HEK293 (cell line): ENCODE data around the gene REM2.
A peak's percentile ranks its signal among the peaks of the same experiment; 100 is the strongest.

Experiments
- CTCF ChIA-PET: fragments of 350-600 bp; formaldehyde crosslinking; extraction: SDS; loops from one replicate; lab custom pipeline; 2021; ENCODE audit warnings: antibody characterized with exemption; lab: Yijun Ruan, JAX
- POLR2A ChIA-PET: fragments of 300-600 bp; formaldehyde crosslinking; extraction: SDS; loops from one replicate; lab custom pipeline; 2020; ENCODE audit warnings: antibody characterized with exemption, inconsistent platforms; lab: Yijun Ruan, JAX
- H3K27ac ChIP-seq: fragments of 200-500 bp; sonication (Bioruptor generic); 2 replicates; pipeline ENCODE4 v1.5.1; 2014; ENCODE audit warnings: low read depth, low read length, control low read depth, inconsistent platforms; ENCODE audit errors: extremely low read depth
- H3K36me3 ChIP-seq, 2 experiments: fragments of 200-500 bp in 1 of 2; sonication (Bioruptor generic) in 1 of 2; 1 replicate in 1 of 2; 2 replicates in 1 of 2; pipeline ENCODE4 v1.5.1; 2014 to 2017; ENCODE audit warnings: inconsistent platforms in 2 of 2, low read length in 2 of 2; ENCODE audit not compliant: control insufficient read depth in 2 of 2, insufficient read depth in 1 of 2
- H3K4me1 ChIP-seq: fragments of 200-500 bp; sonication (Bioruptor generic); 2 replicates; pipeline ENCODE4 v1.5.1; 2014; ENCODE audit warnings: mild to moderate bottlenecking, low read length, inconsistent platforms; ENCODE audit not compliant: control insufficient read depth, insufficient read depth
- H3K4me3 ChIP-seq: 2 replicates; pipeline ENCODE4 v1.5.1; 2011; ENCODE audit warnings: low read depth, mild to moderate bottlenecking, control low read depth, low read length, moderate library complexity
- H3K9me3 ChIP-seq: fragments of 200-500 bp; sonication (Bioruptor generic); 2 replicates; pipeline ENCODE4 v1.5.1; 2014; ENCODE audit warnings: low read depth, low read length, inconsistent platforms; ENCODE audit not compliant: control insufficient read depth, insufficient read depth
- BCL11A ChIP-seq: fragments of 450-650 bp; formaldehyde crosslinking; IDR thresholded peaks from 2 replicates; pipeline ENCODE4 v1.5.1; 2016; ENCODE audit warnings: low read depth, missing biosample characterization, missing genetic modification characterization
- EGR2 ChIP-seq: fragments of 450-650 bp; formaldehyde crosslinking; IDR thresholded peaks from 2 replicates; pipeline ENCODE4 v1.5.1; 2016; ENCODE audit warnings: low read depth, missing biosample characterization, missing genetic modification characterization
- GLI4 ChIP-seq: fragments of 450-650 bp; formaldehyde crosslinking; IDR thresholded peaks from 2 replicates; pipeline ENCODE4 v1.5.1; 2016; ENCODE audit warnings: missing biosample characterization, missing genetic modification characterization
- GLIS2 ChIP-seq: fragments of 450-650 bp; formaldehyde crosslinking; IDR thresholded peaks from 2 replicates; pipeline ENCODE4 v1.5.1; 2016; ENCODE audit warnings: missing biosample characterization, missing genetic modification characterization
- KLF1 ChIP-seq: fragments of 450-650 bp; formaldehyde crosslinking; IDR thresholded peaks from 2 replicates; pipeline ENCODE4 v1.5.1; 2016; ENCODE audit warnings: missing biosample characterization, missing genetic modification characterization
- KLF16 ChIP-seq: fragments of 450-650 bp; formaldehyde crosslinking; IDR thresholded peaks from 2 replicates; pipeline ENCODE4 v1.5.1; 2017; ENCODE audit warnings: missing biosample characterization, missing genetic modification characterization
- OSR2 ChIP-seq: fragments of 450-650 bp; formaldehyde crosslinking; IDR thresholded peaks from 2 replicates; pipeline ENCODE4 v1.5.1; 2016; ENCODE audit warnings: missing biosample characterization, missing genetic modification characterization
- RBAK ChIP-seq: fragments of 450-650 bp; formaldehyde crosslinking; IDR thresholded peaks from 2 replicates; pipeline ENCODE4 v1.5.1; 2016; ENCODE audit warnings: missing biosample characterization, missing genetic modification characterization
- YY2 ChIP-seq: fragments of 450-650 bp; formaldehyde crosslinking; IDR thresholded peaks from 2 replicates; pipeline ENCODE4 v1.5.1; 2016; ENCODE audit warnings: missing biosample characterization, missing genetic modification characterization
- ZBTB20 ChIP-seq: fragments of 450-650 bp; formaldehyde crosslinking; IDR thresholded peaks from 2 replicates; pipeline ENCODE4 v1.5.1; 2016; ENCODE audit warnings: missing biosample characterization, missing genetic modification characterization
- ZEB2 ChIP-seq: fragments of 450-650 bp; formaldehyde crosslinking; IDR thresholded peaks from 2 replicates; pipeline ENCODE4 v1.5.1; 2016; ENCODE audit warnings: missing biosample characterization, missing genetic modification characterization
- ZFHX2 ChIP-seq: fragments of 450-650 bp; formaldehyde crosslinking; conservative IDR thresholded peaks from 2 replicates; pipeline ENCODE4 v1.5.1; 2016; ENCODE audit warnings: missing biosample characterization, missing genetic modification characterization
- ZNF121 ChIP-seq: fragments of 450-650 bp; formaldehyde crosslinking; IDR thresholded peaks from 2 replicates; pipeline ENCODE4 v1.5.1; 2016; ENCODE audit warnings: missing biosample characterization, missing genetic modification characterization
- ZNF132 ChIP-seq: fragments of 450-650 bp; formaldehyde crosslinking; IDR thresholded peaks from 2 replicates; pipeline ENCODE4 v1.5.1; 2017; ENCODE audit warnings: missing biosample characterization, missing genetic modification characterization, borderline replicate concordance
- ZNF169 ChIP-seq: fragments of 450-650 bp; formaldehyde crosslinking; IDR thresholded peaks from 2 replicates; pipeline ENCODE4 v1.5.1; 2016; ENCODE audit warnings: missing biosample characterization, missing genetic modification characterization
- ZNF2 ChIP-seq: fragments of 450-650 bp; formaldehyde crosslinking; IDR thresholded peaks from 2 replicates; pipeline ENCODE4 v1.5.1; 2016; ENCODE audit warnings: missing biosample characterization, missing genetic modification characterization
- ZNF214 ChIP-seq: fragments of 450-650 bp; formaldehyde crosslinking; IDR thresholded peaks from 2 replicates; pipeline ENCODE4 v1.5.1; 2017; ENCODE audit warnings: missing biosample characterization, mild to moderate bottlenecking, missing genetic modification characterization, borderline replicate concordance
- ZNF223 ChIP-seq: fragments of 450-650 bp; formaldehyde crosslinking; IDR thresholded peaks from 2 replicates; pipeline ENCODE4 v1.5.1; 2016; ENCODE audit warnings: missing biosample characterization, missing genetic modification characterization
- ZNF311 ChIP-seq: fragments of 450-650 bp; formaldehyde crosslinking; IDR thresholded peaks from 2 replicates; pipeline ENCODE4 v1.5.1; 2017; ENCODE audit warnings: missing biosample characterization, missing genetic modification characterization, borderline replicate concordance
- ZNF366 ChIP-seq: fragments of 450-650 bp; formaldehyde crosslinking; conservative IDR thresholded peaks from 2 replicates; pipeline ENCODE4 v1.5.1; 2016; ENCODE audit warnings: missing biosample characterization, missing genetic modification characterization
- ZNF416 ChIP-seq: fragments of 450-650 bp; formaldehyde crosslinking; IDR thresholded peaks from 2 replicates; pipeline ENCODE4 v1.5.1; 2016; ENCODE audit warnings: missing biosample characterization, missing genetic modification characterization
- ZNF501 ChIP-seq: fragments of 450-650 bp; formaldehyde crosslinking; IDR thresholded peaks from 2 replicates; pipeline ENCODE4 v1.5.1; 2016; ENCODE audit warnings: missing biosample characterization, missing genetic modification characterization
- ZNF549 ChIP-seq: fragments of 450-650 bp; IDR thresholded peaks from 2 replicates; pipeline ENCODE4 v1.5.1; 2018; ENCODE audit warnings: missing biosample characterization, missing genetic modification characterization, mild to moderate bottlenecking, inconsistent platforms, moderate library complexity
- ZNF555 ChIP-seq: fragments of 450-650 bp; formaldehyde crosslinking; conservative IDR thresholded peaks from 2 replicates; pipeline ENCODE4 v1.5.1; 2017; ENCODE audit warnings: missing biosample characterization, mild to moderate bottlenecking, missing genetic modification characterization, inconsistent platforms
- ZNF660 ChIP-seq: fragments of 450-650 bp; IDR thresholded peaks from 2 replicates; pipeline ENCODE4 v1.5.1; 2018; ENCODE audit warnings: missing biosample characterization, mild to moderate bottlenecking, missing genetic modification characterization
- ZNF791 ChIP-seq: fragments of 450-650 bp; formaldehyde crosslinking; IDR thresholded peaks from 2 replicates; pipeline ENCODE4 v1.5.1; 2016; ENCODE audit warnings: missing biosample characterization, missing genetic modification characterization
- ZSCAN30 ChIP-seq: fragments of 450-650 bp; IDR thresholded peaks from 2 replicates; pipeline ENCODE4 v1.5.1; 2018; ENCODE audit warnings: missing biosample characterization, mild to moderate bottlenecking, missing genetic modification characterization, moderate library complexity
- ZXDB ChIP-seq: fragments of 450-650 bp; formaldehyde crosslinking; IDR thresholded peaks from 2 replicates; pipeline ENCODE4 v1.5.1; 2016; ENCODE audit warnings: missing biosample characterization, missing genetic modification characterization
- TF ChIP-seq, protein P1 (sequence below): fragments of 450-650 bp; formaldehyde crosslinking; IDR thresholded peaks from 2 replicates; pipeline ENCODE4 v1.5.1; 2016; ENCODE audit warnings: missing biosample characterization, missing genetic modification characterization
- TF ChIP-seq, protein P2 (sequence below): fragments of 450-650 bp; formaldehyde crosslinking; IDR thresholded peaks from 2 replicates; pipeline ENCODE4 v1.5.1; 2016; ENCODE audit warnings: missing biosample characterization, missing genetic modification characterization

The REM2 gene

DNA sequence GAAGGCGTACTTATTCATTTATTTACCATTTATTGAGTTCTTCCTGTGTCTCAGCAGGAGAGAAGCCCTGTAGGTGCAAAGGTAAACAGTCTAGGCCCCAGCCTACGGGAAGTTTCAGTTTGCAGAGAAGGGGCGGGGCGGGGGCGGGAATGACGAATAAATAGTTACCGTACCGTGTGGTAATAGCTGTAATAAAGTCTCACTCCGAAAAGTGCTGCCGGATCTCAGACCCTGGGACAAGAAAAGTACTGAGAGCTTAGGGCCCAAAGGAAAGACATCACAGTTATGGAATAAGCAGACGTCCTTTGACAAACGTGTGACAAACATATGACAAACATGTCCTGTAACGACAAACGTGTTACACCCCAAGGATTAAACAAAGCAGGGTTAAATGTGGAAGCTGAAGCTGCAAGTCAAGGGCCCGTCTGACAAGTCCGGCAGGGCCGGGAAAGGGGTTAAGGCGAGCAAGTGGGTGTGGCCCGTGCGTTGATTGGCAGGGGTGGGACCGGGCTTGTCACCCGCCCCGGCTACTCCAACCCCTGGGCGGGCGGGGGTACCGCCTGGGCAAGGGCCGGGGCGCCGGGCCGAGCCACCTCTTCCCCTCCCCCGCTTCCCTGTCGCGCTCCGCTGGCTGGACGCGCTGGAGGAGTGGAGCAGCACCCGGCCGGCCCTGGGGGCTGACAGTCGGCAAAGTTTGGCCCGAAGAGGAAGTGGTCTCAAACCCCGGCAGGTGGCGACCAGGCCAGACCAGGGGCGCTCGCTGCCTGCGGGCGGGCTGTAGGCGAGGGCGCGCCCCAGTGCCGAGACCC, 11.6 kb upstream of the REM2 start, which contains the start of gene LRP10 (continued):
- TF ChIP-seq EGR2: peak; percentile 80
- no peak for TF ChIP-seq ZNF223
- TF ChIP-seq ZFHX2 (tag by site-specific recombination): peak; percentile 80
- TF ChIP-seq, protein P1, sequence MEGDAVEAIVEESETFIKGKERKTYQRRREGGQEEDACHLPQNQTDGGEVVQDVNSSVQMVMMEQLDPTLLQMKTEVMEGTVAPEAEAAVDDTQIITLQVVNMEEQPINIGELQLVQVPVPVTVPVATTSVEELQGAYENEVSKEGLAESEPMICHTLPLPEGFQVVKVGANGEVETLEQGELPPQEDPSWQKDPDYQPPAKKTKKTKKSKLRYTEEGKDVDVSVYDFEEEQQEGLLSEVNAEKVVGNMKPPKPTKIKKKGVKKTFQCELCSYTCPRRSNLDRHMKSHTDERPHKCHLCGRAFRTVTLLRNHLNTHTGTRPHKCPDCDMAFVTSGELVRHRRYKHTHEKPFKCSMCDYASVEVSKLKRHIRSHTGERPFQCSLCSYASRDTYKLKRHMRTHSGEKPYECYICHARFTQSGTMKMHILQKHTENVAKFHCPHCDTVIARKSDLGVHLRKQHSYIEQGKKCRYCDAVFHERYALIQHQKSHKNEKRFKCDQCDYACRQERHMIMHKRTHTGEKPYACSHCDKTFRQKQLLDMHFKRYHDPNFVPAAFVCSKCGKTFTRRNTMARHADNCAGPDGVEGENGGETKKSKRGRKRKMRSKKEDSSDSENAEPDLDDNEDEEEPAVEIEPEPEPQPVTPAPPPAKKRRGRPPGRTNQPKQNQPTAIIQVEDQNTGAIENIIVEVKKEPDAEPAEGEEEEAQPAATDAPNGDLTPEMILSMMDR: peak; percentile 70
- TF ChIP-seq ZSCAN30 (tag by site-specific recombination): no peak
- no peak for TF ChIP-seq GLI4 (tag by site-specific recombination)
- 0 out of 2 replicates have a peak, but pooled peaks have one; percentile 16 for TF ChIP-seq ZNF366 (tag by site-specific recombination)
- no peak for TF ChIP-seq ZNF214
- TF ChIP-seq KLF16 (tag by site-specific recombination): peak; percentile 38; the same call in 1 of the 2 replicates
- peak; percentile 35 for TF ChIP-seq BCL11A (tag by site-specific recombination)
- no peak for TF ChIP-seq ZNF549 (tag by site-specific recombination)
- TF ChIP-seq ZXDB (tag by site-specific recombination): peak; percentile 79; the same call in 1 of the 2 replicates
- peak; percentile 85 for TF ChIP-seq KLF1 (tag by site-specific recombination)
- TF ChIP-seq ZNF416: no peak
- peak; percentile 59 for TF ChIP-seq OSR2 (tag by site-specific recombination)
- TF ChIP-seq, protein P2, sequence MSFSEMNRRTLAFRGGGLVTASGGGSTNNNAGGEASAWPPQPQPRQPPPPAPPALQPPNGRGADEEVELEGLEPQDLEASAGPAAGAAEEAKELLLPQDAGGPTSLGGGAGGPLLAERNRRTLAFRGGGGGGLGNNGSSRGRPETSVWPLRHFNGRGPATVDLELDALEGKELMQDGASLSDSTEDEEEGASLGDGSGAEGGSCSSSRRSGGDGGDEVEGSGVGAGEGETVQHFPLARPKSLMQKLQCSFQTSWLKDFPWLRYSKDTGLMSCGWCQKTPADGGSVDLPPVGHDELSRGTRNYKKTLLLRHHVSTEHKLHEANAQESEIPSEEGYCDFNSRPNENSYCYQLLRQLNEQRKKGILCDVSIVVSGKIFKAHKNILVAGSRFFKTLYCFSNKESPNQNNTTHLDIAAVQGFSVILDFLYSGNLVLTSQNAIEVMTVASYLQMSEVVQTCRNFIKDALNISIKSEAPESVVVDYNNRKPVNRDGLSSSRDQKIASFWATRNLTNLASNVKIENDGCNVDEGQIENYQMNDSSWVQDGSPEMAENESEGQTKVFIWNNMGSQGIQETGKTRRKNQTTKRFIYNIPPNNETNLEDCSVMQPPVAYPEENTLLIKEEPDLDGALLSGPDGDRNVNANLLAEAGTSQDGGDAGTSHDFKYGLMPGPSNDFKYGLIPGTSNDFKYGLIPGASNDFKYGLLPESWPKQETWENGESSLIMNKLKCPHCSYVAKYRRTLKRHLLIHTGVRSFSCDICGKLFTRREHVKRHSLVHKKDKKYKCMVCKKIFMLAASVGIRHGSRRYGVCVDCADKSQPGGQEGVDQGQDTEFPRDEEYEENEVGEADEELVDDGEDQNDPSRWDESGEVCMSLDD (tag by site-specific recombination): peak; percentile 92
- no peak for TF ChIP-seq GLIS2 (tag by site-specific recombination)
- TF ChIP-seq ZNF501 (tag by site-specific recombination): no peak

DNA sequence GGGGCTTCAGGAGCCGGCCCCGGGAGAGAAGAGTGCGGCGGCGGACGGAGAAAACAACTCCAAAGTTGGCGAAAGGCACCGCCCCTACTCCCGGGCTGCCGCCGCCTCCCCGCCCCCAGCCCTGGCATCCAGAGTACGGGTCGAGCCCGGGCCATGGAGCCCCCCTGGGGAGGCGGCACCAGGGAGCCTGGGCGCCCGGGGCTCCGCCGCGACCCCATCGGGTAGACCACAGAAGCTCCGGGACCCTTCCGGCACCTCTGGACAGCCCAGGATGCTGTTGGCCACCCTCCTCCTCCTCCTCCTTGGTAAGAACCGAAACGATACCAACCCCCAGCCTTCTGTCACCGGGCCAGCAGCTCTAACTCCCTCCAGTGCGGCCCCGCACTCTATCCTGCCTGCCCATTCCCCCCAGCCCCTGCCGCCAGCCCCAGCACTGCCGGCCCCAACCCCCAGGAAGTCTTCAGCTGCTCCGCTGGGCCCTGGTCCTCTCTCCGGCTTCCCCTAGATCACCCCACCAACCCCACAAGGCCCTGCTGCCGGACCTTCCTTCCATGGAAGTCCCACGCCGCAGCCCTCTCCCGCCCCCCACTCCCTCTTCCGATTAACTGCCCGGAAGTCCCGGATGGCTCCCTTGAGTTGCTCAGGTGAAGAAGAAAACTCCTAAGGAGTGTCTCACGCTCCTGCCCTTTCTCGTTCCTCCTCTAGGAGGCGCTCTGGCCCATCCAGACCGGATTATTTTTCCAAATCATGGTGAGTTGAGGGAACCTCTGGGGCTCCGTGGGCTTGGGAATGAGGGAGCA, 10.8 kb upstream of the REM2 start:
- peaks cover 9% of the 10 kb centered on the region for H3K4me1 ChIP-seq
- ChIA-PET CTCF (interaction anchor here (0.6 to 4.5 kb wide), 30 partner anchors 10 to 283 kb away, joined by 3 to 55 read pairs (median 4); partner anchors contain the start of genes AJUBA, DAD1, OXA1L and REM2), POLR2A (interaction anchor here (0.6 to 1.8 kb wide), 6 partner anchors 14 to 106 kb away, joined by 3 to 6 read pairs (median 4); partner anchors contain the start of genes HAUS4, OXA1L and RBM23)
- peak overlapping the region; percentile 87 for H3K27ac ChIP-seq
- peak overlapping the region; percentile 74 for H3K4me3 ChIP-seq
- H3K9me3 ChIP-seq: no peaks in the 10 kb centered on the region
- H3K36me3 ChIP-seq: peaks cover 0 to 34% of the 10 kb centered on the region in 2 experiments; a peak in 1 of 3 replicates
- TF ChIP-seq ZNF169 (tag by site-specific recombination) (no peak), ZEB2 (tag by site-specific recombination) (peak; percentile 72; the same call in 1 of the 2 replicates), ZNF132 (tag by site-specific recombination) (no peak), ZNF660 (tag by site-specific recombination) (no peak), ZNF2 (no peak), ZNF791 (tag by site-specific recombination) (no peak), ZBTB20 (peak; percentile 94), ZNF366 (tag by site-specific recombination) (no peak), YY2 (tag by site-specific recombination) (no peak), ZNF311 (no peak), ZNF555 (tag by site-specific recombination) (no peak), ZNF121 (tag by site-specific recombination) (no peak), RBAK (no peak)
